ENCODE data around the gene STARD7. TPM values are rescaled to one million over a fixed set of nuclear protein-coding genes. Genes with fewer than 3 reads are reported as not detected.

Gene STARD7
- total and polyA plus RNA-seq, 2 of the 13 experiments (the other 11 are each of a cell fraction or from before 2014, with no cell fraction given), result 88.2 to 300 TPM

DNA sequence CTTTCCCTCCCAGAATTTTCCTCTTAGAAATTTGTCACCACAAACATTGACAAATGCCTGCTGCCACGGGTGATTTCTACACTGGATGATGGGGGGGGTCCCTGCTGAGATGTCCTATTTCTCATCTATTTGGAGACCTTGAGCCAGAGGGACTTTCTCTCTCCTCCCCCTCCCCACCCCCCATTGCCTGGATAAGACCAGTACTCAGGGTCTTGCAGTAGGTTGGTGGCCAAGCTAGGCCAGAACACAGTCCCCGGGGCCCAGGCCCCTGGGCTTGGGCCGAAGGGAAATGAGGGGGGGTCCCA lies 62.8 kb downstream of the STARD7 start:
- Histone ChIP-seq H4K20me1 (ENCODE audit: insufficient read depth, low read length) (no peaks in the 10 kb centered on the region), H3K4me1 (ENCODE audit: insufficient read depth, low read length) (peaks cover 15% of the 10 kb centered on the region), H3K4me2 (ENCODE audit: low read depth, low read length) (no peak overlapping the region), H3K9ac (ENCODE audit: insufficient read depth, low read depth, low read length) (no peak overlapping the region), H3K9me3 (ENCODE audit: low read length) (no peaks in the 10 kb centered on the region), H3K79me2 (ENCODE audit: insufficient read depth, low read length) (no peaks in the 10 kb centered on the region), H3K27me3 (ENCODE audit: control insufficient read depth in 1 of 2, insufficient read depth in 2 of 2, low read length in 2 of 2) (peaks cover 16 to 72% of the 10 kb centered on the region in 2 experiments; a peak in 4 of 5 replicates), H2AFZ (ENCODE audit: low read length) (no peak overlapping the region), H3K36me3 (replicated peaks in 1 of 2; ENCODE audit: control insufficient read depth in 1 of 2, insufficient read depth in 2 of 2, low read length in 2 of 2) (no peaks in the 10 kb centered on the region), H3K27ac (ENCODE audit: extremely low read length, insufficient read depth, low read length) (no peak overlapping the region), H3K4me3 (replicated peaks in 1 of 3; ENCODE audit: insufficient read depth in 1 of 3, low read depth in 2 of 3, low read length in 3 of 3) (no peak overlapping the region)
- 22% methylated on average over 3 of the region's 3 CpGs for WGBS (ENCODE audit: low lambda C conversion rate)
- ATAC-seq (no peak), DNase-seq (ENCODE audit: low spot score) (no peak), FAIRE-seq (no peak)
- in situ Hi-C loops (cut with HindIII; ENCODE audit: extremely low pct_ligation_motif_present, low pct_unique_long_range_greater_than_20kb) (loop anchor here (25.0 kb wide), 1 partner anchor 367 kb away; the partner anchor contains the start of gene NEURL3), intact Hi-C loops (cut with micrococcal nuclease; ENCODE audit: unreplicated experiment) (no loop called here)
- BruUV-seq (replicated peaks), result no TSS peak
- ChIA-PET POLR2A (no interaction called here), CTCF (ENCODE audit: low intra/inter-chr PET ratio, low total read pairs) (no interaction called here)
- no peak for TF ChIP-seq ZNF782 (CRISPR knock-in tag; IDR thresholded peaks at IDR 0.05; ENCODE audit: borderline replicate concordance)
- no peak for TF ChIP-seq ZNF780A (CRISPR knock-in tag; IDR thresholded peaks at IDR 0.05)
- TF ChIP-seq TCF7 (IDR thresholded peaks at IDR 0.05; ENCODE audit: low read depth), result no peak
- no peak for TF ChIP-seq MXD4 (CRISPR knock-in tag; IDR thresholded peaks at IDR 0.05)
- TF ChIP-seq NFE2L1 (CRISPR knock-in tag; IDR thresholded peaks at IDR 0.05; ENCODE audit: borderline replicate concordance), result no peak
- TF ChIP-seq ZNF781 (CRISPR knock-in tag; IDR thresholded peaks at IDR 0.05; ENCODE audit: borderline replicate concordance, not compliant biosample characterization), result no peak

DNA sequence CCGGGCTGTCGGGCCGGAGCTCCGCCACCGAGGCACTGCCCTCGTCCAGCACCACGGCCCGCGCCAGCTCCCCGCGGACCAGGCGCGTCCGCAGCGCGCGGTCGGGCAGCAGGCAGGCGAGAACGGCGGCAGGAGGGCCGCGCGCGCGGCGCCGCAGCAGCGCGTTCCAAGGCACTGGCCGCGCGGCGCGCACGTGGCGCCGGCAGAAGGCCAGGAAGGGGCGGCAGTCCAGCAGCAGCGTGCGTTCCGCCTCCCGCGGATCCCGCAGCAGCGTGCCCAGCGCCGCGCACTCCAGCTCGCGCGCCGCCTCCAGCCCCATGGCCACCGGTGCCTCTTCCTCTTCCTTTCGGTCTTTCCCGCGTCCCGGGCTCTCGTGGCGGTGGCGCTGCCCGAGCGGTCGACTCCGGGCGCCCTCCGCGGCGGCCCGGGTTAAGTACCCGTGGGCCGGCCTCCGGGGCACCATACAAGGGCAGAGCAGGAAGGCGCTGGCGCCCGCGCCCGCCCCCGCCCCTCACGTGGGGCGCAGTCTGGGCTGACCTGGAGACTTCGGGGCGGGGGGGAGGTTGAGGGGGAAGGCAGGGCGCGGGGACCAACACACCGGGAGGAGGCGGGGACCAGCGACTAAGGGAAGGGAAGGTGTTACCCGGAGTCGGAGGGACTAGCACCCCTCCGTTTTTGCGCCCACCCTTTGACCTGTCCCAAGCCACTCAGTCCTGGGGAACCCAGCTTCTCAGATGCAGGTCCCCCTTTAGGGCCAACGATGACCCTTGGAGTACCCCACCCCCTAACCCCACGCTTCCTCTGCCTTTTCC lies 63.4 kb downstream of the STARD7 start, which contains the start of gene DUSP2:
Gene DUSP2, minus strand, starts transcription at position 405 of the 812 bp plus-strand sequence. Its CDS starts 86 bp downstream, at position 319.
- ATAC-seq (no peak), DNase-seq (ENCODE audit: low spot score) (no peak), FAIRE-seq (no peak)
- H3K9me3 ChIP-seq (ENCODE audit: low read length), result no peaks in the 10 kb centered on the region
- no peak within 1 kb of the TSS for H3K9ac ChIP-seq (ENCODE audit: insufficient read depth, low read depth, low read length)
- BruUV-seq (replicated peaks), result no TSS peak
- peaks cover 15% of the 10 kb centered on the region for H3K4me1 ChIP-seq (ENCODE audit: insufficient read depth, low read length)
- ChIA-PET CTCF (ENCODE audit: low intra/inter-chr PET ratio, low total read pairs) (no interaction called here), POLR2A (no interaction called here)
- H3K27me3 ChIP-seq (ENCODE audit: control insufficient read depth in 1 of 2, insufficient read depth in 2 of 2, low read length in 2 of 2), result peaks cover 11 to 67% of the 10 kb centered on the region in 2 experiments; a peak in 4 of 5 replicates
- no peaks in the 10 kb centered on the region for H3K79me2 ChIP-seq (ENCODE audit: insufficient read depth, low read length)
- no peaks in the 10 kb centered on the region for H3K36me3 ChIP-seq (replicated peaks in 1 of 2; ENCODE audit: control insufficient read depth in 1 of 2, insufficient read depth in 2 of 2, low read length in 2 of 2)
- no peaks in the 10 kb centered on the region for H4K20me1 ChIP-seq (ENCODE audit: insufficient read depth, low read length)
- no peak within 1 kb of the TSS for H2AFZ ChIP-seq (ENCODE audit: low read length)
- intact Hi-C loops (cut with micrococcal nuclease; ENCODE audit: unreplicated experiment) (no loop called here), in situ Hi-C loops (cut with HindIII; ENCODE audit: extremely low pct_ligation_motif_present, low pct_unique_long_range_greater_than_20kb) (loop anchor here (25.0 kb wide), 1 partner anchor 367 kb away; the partner anchor contains the start of gene NEURL3)
- TF ChIP-seq SRF (IDR thresholded peaks at IDR 0.05; ENCODE audit: low read depth, low read length), result 0 out of 2 replicates have a peak, but pooled peaks have one; percentile 13
- TF ChIP-seq SP140L (CRISPR knock-in tag; IDR thresholded peaks at IDR 0.05; ENCODE audit: borderline replicate concordance), result no peak
- H3K4me3 ChIP-seq (replicated peaks in 1 of 3; ENCODE audit: insufficient read depth in 1 of 3, low read depth in 2 of 3, low read length in 3 of 3), result peak within 1 kb of the TSS in 1 of 3 experiments; percentile 17; a peak in 1 of 6 replicates
- H3K27ac ChIP-seq (ENCODE audit: extremely low read length, insufficient read depth, low read length), result no peak within 1 kb of the TSS
- peak within 1 kb of the TSS; percentile 26; the same call in 1 of the 2 replicates for H3K4me2 ChIP-seq (ENCODE audit: low read depth, low read length)
- WGBS (ENCODE audit: low lambda C conversion rate), result 81% methylated on average over 94 of the region's 94 CpGs
